A549 (cell line): ENCODE results near the gene CTNNA3. TPM values are rescaled to one million over a fixed set of nuclear protein-coding genes. Genes with fewer than 3 reads are reported as not detected.

ENCODE experiments used
- ATAC-seq, 2 experiments: fragments of 200-7000 bp in 1 of 2; fragments of >200 bp in 1 of 2; cut with Nextera tagmentation in 1 of 2; cut with Tn5 transposase in 1 of 2; 3 replicates each; pipeline versions ENCODE4 v1.8.0 to v1.9.1; 2018 to 2020; ENCODE audit warnings: mild to moderate bottlenecking in 1 of 2, moderate library complexity in 1 of 2
- CTCF ChIA-PET: fragments of 300-600 bp; sonication (Branson Sonifier 250); formaldehyde crosslinking; extraction: SDS; loops from one replicate; lab custom pipeline; 2021; ENCODE audit warnings: antibody characterized with exemption, inconsistent platforms; lab: Yijun Ruan, JAX
- POLR2A ChIA-PET: fragments of 350-600 bp; formaldehyde crosslinking; extraction: SDS; loops from one replicate; lab custom pipeline; 2021; ENCODE audit warnings: antibody characterized with exemption, inconsistent platforms; lab: Yijun Ruan, JAX
- DNase-seq, 2 experiments: peaks; one replicate each; pipeline versions ENCODE4 v3.0.0 to v3.0.0-alpha.2; 2011 to 2016; ENCODE audit warnings: low read depth in 1 of 2, low spot score in 1 of 2
- FAIRE-seq: peaks from 2 replicates; lab custom pipeline; 2011; peaks lifted over from hg19 to GRCh38; lab: Jason Lieb, UNC
- H3K27ac ChIP-seq, 2 experiments: fragments of >200 bp; sonication (Bioruptor Twin); formaldehyde crosslinking; 3 replicates each; pipeline ENCODE4 v1.5.1; 2016 to 2017
- H3K4me1 ChIP-seq: fragments of >200 bp; sonication (Bioruptor Twin); formaldehyde crosslinking; 3 replicates; pipeline ENCODE4 v1.6.1; 2016
- H3K4me2 ChIP-seq: fragments of >200 bp; sonication (Bioruptor Twin); formaldehyde crosslinking; 3 replicates; pipeline ENCODE4 v1.6.1; 2016
- H3K4me3 ChIP-seq: fragments of >200 bp; sonication (Bioruptor Twin); formaldehyde crosslinking; 3 replicates; pipeline ENCODE4 v1.5.1; 2016
- H3K9me3 ChIP-seq: fragments of >200 bp; sonication (Bioruptor Twin); formaldehyde crosslinking; 3 replicates; pipeline ENCODE4 v1.6.1; 2016
- BHLHE40 ChIP-seq: IDR thresholded peaks from 2 replicates; pipeline ENCODE4 v1.6.1; 2012; ENCODE audit warnings: low read depth, low read length, inconsistent platforms
- CBX2 ChIP-seq: fragments of 200-600 bp; sonication (generic); IDR thresholded peaks from 2 replicates; pipeline ENCODE4 v1.6.1; 2016; ENCODE audit warnings: low read depth, mild to moderate bottlenecking, borderline replicate concordance
- CEBPB ChIP-seq, 2 experiments: fragments of >200 bp in 1 of 2; sonication (Bioruptor Twin) in 1 of 2; formaldehyde crosslinking in 1 of 2; IDR thresholded peaks; 2 replicates each; pipeline ENCODE4 v1.6.1; 2012 to 2016
- CHD2 ChIP-seq: fragments of 150-350 bp; IDR thresholded peaks from 2 replicates; pipeline ENCODE4 v1.6.1; 2014; ENCODE audit warnings: low read length; ENCODE audit not compliant: partially characterized antibody
- EP300 ChIP-seq, 2 experiments: fragments of >200 bp; sonication (Bioruptor Twin); formaldehyde crosslinking; IDR thresholded peaks; 2 replicates in 1 of 2; 3 replicates in 1 of 2; pipeline ENCODE4 v1.6.1; 2016 to 2017
- HOXA7 ChIP-seq: fragments of 250-450 bp; sonication (Bioruptor Pico); IDR thresholded peaks from 2 replicates; pipeline ENCODE4 v1.5.0; 2020; ENCODE audit warnings: mild to moderate bottlenecking, moderate library complexity
- JUN ChIP-seq, 2 experiments: fragments of >200 bp; sonication (Bioruptor Twin); formaldehyde crosslinking; IDR thresholded peaks; 2 replicates in 1 of 2; 3 replicates in 1 of 2; pipeline ENCODE4 v1.6.1; 2016 to 2017
- JUNB ChIP-seq: fragments of >200 bp; sonication (Bioruptor Twin); formaldehyde crosslinking; IDR thresholded peaks from 2 replicates; pipeline ENCODE4 v1.6.1; 2016
- KDM5A ChIP-seq: fragments of 200-600 bp; sonication (generic); IDR thresholded peaks from 2 replicates; pipeline ENCODE4 v1.6.1; 2016; ENCODE audit warnings: antibody characterized with exemption, mild to moderate bottlenecking
- MYC ChIP-seq: IDR thresholded peaks from 2 replicates; pipeline ENCODE4 v1.6.1; 2012; ENCODE audit warnings: mild to moderate bottlenecking, inconsistent platforms, low read length, improper control_type of control experiment, borderline replicate concordance
- NFE2L2 ChIP-seq: fragments of 150-350 bp; conservative IDR thresholded peaks from 2 replicates; pipeline ENCODE4 v1.6.1; 2014; ENCODE audit warnings: low read length
- NPAS2 ChIP-seq: fragments of 250-450 bp; sonication (Bioruptor Pico); IDR thresholded peaks from 2 replicates; pipeline ENCODE4 v1.8.0; 2022; ENCODE audit warnings: mild to moderate bottlenecking, moderate library complexity, borderline replicate concordance
- PHF8 ChIP-seq: fragments of 200-600 bp; sonication (generic); IDR thresholded peaks from 2 replicates; pipeline ENCODE4 v1.6.1; 2016; ENCODE audit warnings: low read depth, mild to moderate bottlenecking, antibody characterized with exemption, moderate library complexity, borderline replicate concordance
- POLR2A ChIP-seq: IDR thresholded peaks from 2 replicates; pipeline ENCODE4 v1.6.1; 2012; ENCODE audit warnings: mild to moderate bottlenecking, low read length
- RAD21 ChIP-seq, 2 experiments: fragments of >200 bp in 1 of 2; sonication (Bioruptor Twin) in 1 of 2; formaldehyde crosslinking in 1 of 2; IDR thresholded peaks in 1 of 2; conservative IDR thresholded peaks in 1 of 2; 2 replicates in 1 of 2; 3 replicates in 1 of 2; pipeline ENCODE4 v1.6.1; 2012 to 2018; ENCODE audit warnings: inconsistent platforms in 1 of 2
- RARB ChIP-seq: fragments of 250-450 bp; sonication (Bioruptor Pico); IDR thresholded peaks from 2 replicates; pipeline ENCODE4 v1.8.0; 2021; ENCODE audit warnings: mild to moderate bottlenecking, moderate library complexity
- RCOR1 ChIP-seq: fragments of 150-350 bp; IDR thresholded peaks from 2 replicates; pipeline ENCODE4 v1.6.1; 2014; ENCODE audit warnings: antibody characterized with exemption, low read length, low read depth
- RFX5 ChIP-seq: fragments of 450-650 bp; IDR thresholded peaks from 2 replicates; pipeline ENCODE4 v1.7.1; 2014; ENCODE audit warnings: antibody characterized with exemption, mild to moderate bottlenecking, moderate library complexity
- SREBF2 ChIP-seq: fragments of 450-650 bp; IDR thresholded peaks from 2 replicates; pipeline ENCODE4 v1.6.1; 2014; ENCODE audit warnings: mild to moderate bottlenecking, moderate library complexity
- TFCP2L1 ChIP-seq: fragments of 250-450 bp; sonication (Bioruptor Pico); IDR thresholded peaks from 2 replicates; pipeline ENCODE4 v1.5.0; 2021; ENCODE audit warnings: mild to moderate bottlenecking
- ZFP36 ChIP-seq: fragments of 450-650 bp; IDR thresholded peaks from 2 replicates; pipeline ENCODE4 v1.6.1; 2014; ENCODE audit warnings: borderline replicate concordance; ENCODE audit not compliant: partially characterized antibody
- ZNF302 ChIP-seq: fragments of 250-450 bp; sonication (Bioruptor Pico); IDR thresholded peaks from 2 replicates; pipeline ENCODE4 v1.9.0; 2021; ENCODE audit warnings: inconsistent platforms, mild to moderate bottlenecking, moderate library complexity
- ZSCAN20 ChIP-seq: fragments of 250-450 bp; sonication (Bioruptor Pico); IDR thresholded peaks from 2 replicates; pipeline ENCODE4 v1.8.0; 2022; ENCODE audit warnings: mild to moderate bottlenecking, moderate library complexity
- WGBS: methylation state at CpG from one replicate; pipeline ENCODE4 v1.1.6; 2017; ENCODE audit errors: missing lambda C conversion rate; 5-methylcytosine and 5-hydroxymethylcytosine counted together
- polyA plus RNA-seq, 4 experiments: library from polyadenylated mRNA; depleted of rRNA in 3 of 4; stranded (reverse); fragments of >200 nt; fragmentation: RNase III in 1 of 4; extraction: RNeasy Plus Mini Kit Qiagen cat#74134 plus additional on column Dnase treatment in 1 of 4; gene quantifications; 2 replicates in 3 of 4; 3 replicates in 1 of 4; pipeline ENCODE4 v1.2.3, GENCODE V29; 2011 to 2017
- TF ChIP-seq, protein P1 (sequence below): fragments of >200 bp; sonication (Bioruptor Twin); formaldehyde crosslinking; IDR thresholded peaks from 3 replicates; pipeline ENCODE4 v1.6.1; 2016
- TF ChIP-seq, protein P2 (sequence below): IDR thresholded peaks from 2 replicates; pipeline ENCODE4 v1.6.1; 2012
- TF ChIP-seq, protein P3 (sequence below): fragments of 250-450 bp; sonication (Bioruptor Pico); IDR thresholded peaks from 2 replicates; pipeline ENCODE4 v1.5.0; 2021; ENCODE audit warnings: mild to moderate bottlenecking, moderate library complexity, borderline replicate concordance
- TF ChIP-seq, protein P4 (sequence below): fragments of 150-350 bp; IDR thresholded peaks from 2 replicates; pipeline ENCODE4 v1.6.1; 2014; ENCODE audit warnings: low read depth, mild to moderate bottlenecking, low read length

Gene CTNNA3
- polyA plus RNA-seq, 2 of the 4 experiments (the other 2 are of a cell fraction): not detected

DNA sequence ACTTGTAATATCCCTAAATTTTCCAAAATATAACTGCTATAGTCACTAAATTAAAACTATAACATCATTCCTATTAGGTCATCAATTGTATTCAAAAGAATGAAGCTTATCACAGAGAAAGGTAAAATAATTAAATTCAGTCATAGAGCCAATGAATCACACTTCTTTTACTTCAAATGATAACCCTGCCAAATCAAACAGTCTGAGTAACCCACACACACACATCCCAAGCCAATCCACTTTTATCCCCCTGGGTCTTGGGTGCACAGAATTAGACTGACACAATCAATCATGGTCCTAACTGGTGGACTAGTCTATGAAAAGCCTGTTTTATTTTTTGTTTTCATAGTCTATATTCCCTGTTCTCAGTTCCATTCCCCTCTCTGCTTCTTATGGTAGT, 25.6 kb downstream of the CTNNA3 start:
- POLR2A ChIA-PET: no interaction called here
- TF ChIP-seq TFCP2L1 (CRISPR knock-in tag) (no peak), NFE2L2 (no peak), RARB (CRISPR knock-in tag) (no peak), PHF8 (no peak)
- TF ChIP-seq, protein P1, sequence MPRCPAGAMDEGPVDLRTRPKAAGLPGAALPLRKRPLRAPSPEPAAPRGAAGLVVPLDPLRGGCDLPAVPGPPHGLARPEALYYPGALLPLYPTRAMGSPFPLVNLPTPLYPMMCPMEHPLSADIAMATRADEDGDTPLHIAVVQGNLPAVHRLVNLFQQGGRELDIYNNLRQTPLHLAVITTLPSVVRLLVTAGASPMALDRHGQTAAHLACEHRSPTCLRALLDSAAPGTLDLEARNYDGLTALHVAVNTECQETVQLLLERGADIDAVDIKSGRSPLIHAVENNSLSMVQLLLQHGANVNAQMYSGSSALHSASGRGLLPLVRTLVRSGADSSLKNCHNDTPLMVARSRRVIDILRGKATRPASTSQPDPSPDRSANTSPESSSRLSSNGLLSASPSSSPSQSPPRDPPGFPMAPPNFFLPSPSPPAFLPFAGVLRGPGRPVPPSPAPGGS: no peak

DNA sequence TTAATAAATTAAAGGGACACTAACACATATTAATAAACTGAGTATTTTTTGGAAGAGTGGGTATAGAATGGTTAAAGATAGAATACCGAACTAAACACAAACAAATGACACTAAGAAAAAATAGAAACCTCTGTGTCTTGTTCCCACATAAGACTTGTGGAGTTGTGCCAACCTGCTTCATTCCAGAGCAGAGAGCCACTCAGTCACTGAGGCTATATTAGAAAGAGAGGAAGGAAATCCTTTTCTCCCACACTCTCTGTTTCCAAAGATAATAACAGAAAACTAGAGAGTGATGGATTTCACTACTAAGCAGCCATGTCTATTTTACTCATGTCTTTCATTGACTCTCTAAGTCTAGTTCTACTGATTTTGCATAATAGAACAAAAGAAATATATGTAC, 26.0 kb downstream of the CTNNA3 start:
- H3K9me3 ChIP-seq: no peaks in the 10 kb centered on the region
- H3K27ac ChIP-seq: no peak overlapping the region
- POLR2A ChIA-PET: no interaction called here
- WGBS: 19% methylated on average over 1 of the region's 1 CpG
- no peak overlapping the region for H3K4me2 ChIP-seq
- no peak for TF ChIP-seq ZFP36
- no peak for TF ChIP-seq SREBF2
- no peak for TF ChIP-seq CHD2
- no peak for TF ChIP-seq RFX5
- no peak for TF ChIP-seq KDM5A
- H3K4me1 ChIP-seq: peaks cover 19% of the 10 kb centered on the region; the same call in 2 of the 3 replicates
- no peak overlapping the region for H3K4me3 ChIP-seq
- FAIRE-seq (no peak), DNase-seq (no peak), ATAC-seq (no peak)
- CTCF ChIA-PET: interaction anchor here (2.1 to 2.9 kb wide), 2 partner anchors 28 to 110 kb away, joined by 7 to 11 read pairs; no protein-coding TSS in a partner anchor

More for the DNA sequence above, 25.6 kb downstream of the CTNNA3 start:
- ATAC-seq (no peak; a peak in 1 of 6 replicates), DNase-seq (no peak), FAIRE-seq (no peak)
- Histone ChIP-seq H3K4me1 (peaks cover 15% of the 10 kb centered on the region; the same call in 2 of the 3 replicates), H3K27ac (no peak overlapping the region), H3K4me2 (no peak overlapping the region), H3K4me3 (no peak overlapping the region), H3K9me3 (no peaks in the 10 kb centered on the region)
- CTCF ChIA-PET: interaction anchor here (2.1 to 2.9 kb wide), 2 partner anchors 27 to 109 kb away, joined by 7 to 11 read pairs; no protein-coding TSS in a partner anchor

DNA sequence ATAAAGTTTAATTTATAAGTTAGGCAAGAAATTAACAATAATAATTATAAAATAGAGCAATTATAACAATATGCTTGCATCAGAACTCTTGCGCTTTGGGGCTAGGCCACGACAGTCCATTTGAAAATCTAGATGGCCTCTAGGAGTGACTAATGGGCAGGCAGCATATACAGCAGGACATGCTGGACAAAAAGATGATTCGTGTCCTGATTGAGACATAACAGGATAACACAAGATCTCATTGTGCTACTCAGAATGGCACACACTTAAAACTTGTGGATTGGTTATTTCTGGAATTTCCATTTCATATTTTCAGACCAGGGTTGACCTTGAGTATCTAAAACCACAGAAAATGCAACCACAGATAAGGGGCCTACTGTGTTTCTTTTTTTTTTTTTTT, 27.5 kb downstream of the CTNNA3 start:
- Histone ChIP-seq H3K9me3 (no peaks in the 10 kb centered on the region), H3K4me2 (no peak overlapping the region), H3K27ac (no peak overlapping the region), H3K4me3 (no peak overlapping the region), H3K4me1 (peaks cover 19% of the 10 kb centered on the region; the same call in 2 of the 3 replicates)
- no peak for FAIRE-seq
- peak in 1 of 2 experiments; percentile 14 for DNase-seq
- ChIA-PET POLR2A (no interaction called here), CTCF (no interaction called here)
- peak; percentile 48 to 68; a peak in 3 of 6 replicates for ATAC-seq
- TF ChIP-seq ZSCAN20 (no peak), EP300 (IDR thresholded peaks at IDR 0.05) (no peak), NPAS2 (CRISPR knock-in tag) (no peak), SREBF2 (no peak), RFX5 (no peak), MYC (no peak), CBX2 (no peak), RAD21 (conservative IDR thresholded peaks at IDR 0.05 in 1 of 2, IDR thresholded peaks at IDR 0.05 in 1 of 2) (no peak), POLR2A (no peak), CEBPB (IDR thresholded peaks at IDR 0.05) (no peak), ZFP36 (no peak), RCOR1 (no peak), JUNB (no peak), JUN (IDR thresholded peaks at IDR 0.05) (no peak), BHLHE40 (no peak), ZNF302 (CRISPR knock-in tag) (no peak), HOXA7 (no peak)
- TF ChIP-seq, protein P2, sequence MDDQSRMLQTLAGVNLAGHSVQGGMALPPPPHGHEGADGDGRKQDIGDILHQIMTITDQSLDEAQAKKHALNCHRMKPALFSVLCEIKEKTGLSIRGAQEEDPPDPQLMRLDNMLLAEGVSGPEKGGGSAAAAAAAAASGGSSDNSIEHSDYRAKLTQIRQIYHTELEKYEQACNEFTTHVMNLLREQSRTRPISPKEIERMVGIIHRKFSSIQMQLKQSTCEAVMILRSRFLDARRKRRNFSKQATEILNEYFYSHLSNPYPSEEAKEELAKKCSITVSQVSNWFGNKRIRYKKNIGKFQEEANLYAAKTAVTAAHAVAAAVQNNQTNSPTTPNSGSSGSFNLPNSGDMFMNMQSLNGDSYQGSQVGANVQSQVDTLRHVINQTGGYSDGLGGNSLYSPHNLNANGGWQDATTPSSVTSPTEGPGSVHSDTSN: no peak
- TF ChIP-seq, protein P3, sequence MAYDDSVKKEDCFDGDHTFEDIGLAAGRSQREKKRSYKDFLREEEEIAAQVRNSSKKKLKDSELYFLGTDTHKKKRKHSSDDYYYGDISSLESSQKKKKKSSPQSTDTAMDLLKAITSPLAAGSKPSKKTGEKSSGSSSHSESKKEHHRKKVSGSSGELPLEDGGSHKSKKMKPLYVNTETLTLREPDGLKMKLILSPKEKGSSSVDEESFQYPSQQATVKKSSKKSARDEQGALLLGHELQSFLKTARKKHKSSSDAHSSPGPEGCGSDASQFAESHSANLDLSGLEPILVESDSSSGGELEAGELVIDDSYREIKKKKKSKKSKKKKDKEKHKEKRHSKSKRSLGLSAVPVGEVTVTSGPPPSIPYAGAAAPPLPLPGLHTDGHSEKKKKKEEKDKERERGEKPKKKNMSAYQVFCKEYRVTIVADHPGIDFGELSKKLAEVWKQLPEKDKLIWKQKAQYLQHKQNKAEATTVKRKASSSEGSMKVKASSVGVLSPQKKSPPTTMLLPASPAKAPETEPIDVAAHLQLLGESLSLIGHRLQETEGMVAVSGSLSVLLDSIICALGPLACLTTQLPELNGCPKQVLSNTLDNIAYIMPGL: no peak
- TF ChIP-seq, protein P4, sequence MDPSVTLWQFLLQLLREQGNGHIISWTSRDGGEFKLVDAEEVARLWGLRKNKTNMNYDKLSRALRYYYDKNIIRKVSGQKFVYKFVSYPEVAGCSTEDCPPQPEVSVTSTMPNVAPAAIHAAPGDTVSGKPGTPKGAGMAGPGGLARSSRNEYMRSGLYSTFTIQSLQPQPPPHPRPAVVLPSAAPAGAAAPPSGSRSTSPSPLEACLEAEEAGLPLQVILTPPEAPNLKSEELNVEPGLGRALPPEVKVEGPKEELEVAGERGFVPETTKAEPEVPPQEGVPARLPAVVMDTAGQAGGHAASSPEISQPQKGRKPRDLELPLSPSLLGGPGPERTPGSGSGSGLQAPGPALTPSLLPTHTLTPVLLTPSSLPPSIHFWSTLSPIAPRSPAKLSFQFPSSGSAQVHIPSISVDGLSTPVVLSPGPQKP: no peak
- WGBS: 68% methylated on average over 3 of the region's 3 CpGs
